GM12873 (cell line): ENCODE results near the gene PCOLCE2.

Experiments used
- CTCF ChIP-seq: IDR thresholded peaks from 2 replicates; pipeline ENCODE4 v1.5.1; 2012; ENCODE audit warnings: low read depth, mild to moderate bottlenecking, moderate library complexity, low read length, control low read depth; ENCODE audit not compliant: insufficient read depth; ENCODE audit errors: missing control alignments

The PCOLCE2 gene

GRCh38 chr3:142889212-142890014 is 530 bp upstream of the PCOLCE2 start:
- TF ChIP-seq CTCF = no peak

DNA sequence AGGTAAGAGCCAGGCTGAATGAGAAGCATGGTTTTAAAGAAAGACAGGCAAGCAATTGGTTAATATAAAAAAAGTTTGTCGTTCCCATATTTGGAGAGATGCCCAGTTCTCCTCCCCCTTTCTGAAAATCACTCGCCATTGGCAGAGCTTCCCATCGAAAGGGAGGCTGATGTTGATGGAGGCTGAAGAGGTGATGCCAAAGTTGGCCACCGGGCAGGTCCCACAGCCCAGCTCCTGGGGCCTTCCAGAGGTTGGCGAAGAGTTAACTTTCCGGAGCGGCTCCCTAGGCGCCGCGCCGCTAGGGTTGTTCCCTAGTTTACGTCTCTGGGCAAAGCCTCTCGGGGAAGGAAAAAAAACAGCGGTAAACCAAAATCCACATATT is 793 bp downstream of the PCOLCE2 start:
- TF ChIP-seq CTCF = no peak

DNA sequence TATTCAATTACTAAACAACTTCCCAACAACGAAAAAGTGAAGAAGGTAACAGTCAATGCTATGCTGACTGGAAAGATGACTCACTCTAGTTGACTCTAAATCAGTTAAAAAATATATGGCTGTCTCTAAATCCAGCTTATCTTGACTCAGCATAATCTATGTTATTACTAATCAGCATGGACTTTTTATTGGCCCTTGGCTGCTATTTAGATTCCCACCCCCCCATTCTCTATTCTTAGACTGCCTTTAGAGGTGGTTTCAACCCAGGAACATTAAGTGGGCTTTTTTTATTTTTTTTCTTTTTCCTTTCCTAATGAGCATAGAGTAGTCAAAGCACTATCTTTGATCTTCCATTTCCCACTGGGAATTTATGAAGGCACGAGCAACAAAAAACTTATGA is 1.9 kb downstream of the PCOLCE2 start:
- TF ChIP-seq CTCF = no peak

GRCh38 chr3:142886021-142886420 is 2.9 kb downstream of the PCOLCE2 start:
- no peak for TF ChIP-seq CTCF

GRCh38 chr3:142884531-142884930 is 4.4 kb downstream of the PCOLCE2 start:
- TF ChIP-seq CTCF = no peak

DNA sequence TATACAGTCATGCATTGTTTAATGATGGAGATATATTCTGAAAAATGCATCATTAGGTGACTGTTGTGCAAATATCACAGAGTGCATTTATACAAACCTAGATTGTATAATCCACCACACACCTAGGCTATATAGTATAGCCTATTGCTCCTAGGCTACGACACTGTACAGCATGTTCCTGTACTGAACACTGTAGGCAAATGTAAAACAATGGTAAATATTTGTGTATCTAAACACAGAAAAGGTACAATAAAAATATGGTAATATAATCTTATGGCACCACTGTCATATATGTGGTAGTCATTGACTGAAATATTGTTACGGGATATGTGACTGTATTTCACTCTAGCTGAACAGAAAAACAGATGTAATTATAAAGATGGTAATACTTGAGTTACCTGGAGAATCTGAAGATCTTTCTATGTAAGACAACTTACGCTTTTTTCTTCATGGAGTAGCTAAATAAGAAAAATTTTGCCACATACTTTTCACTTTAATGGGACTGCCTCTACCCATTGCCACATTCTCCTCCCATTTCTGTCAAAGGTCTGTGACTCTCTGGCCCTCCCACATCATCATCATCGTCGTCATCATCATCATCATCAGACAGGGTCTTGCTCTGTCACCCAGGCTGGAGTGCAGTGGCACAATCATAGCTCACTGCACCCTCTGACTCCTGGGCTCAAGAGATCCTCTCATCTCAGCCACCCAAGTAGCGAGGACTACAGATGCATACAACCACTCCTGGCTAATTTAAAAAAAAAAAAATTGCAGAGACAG is 7.2 kb downstream of the PCOLCE2 start:
- no peak for TF ChIP-seq CTCF

DNA sequence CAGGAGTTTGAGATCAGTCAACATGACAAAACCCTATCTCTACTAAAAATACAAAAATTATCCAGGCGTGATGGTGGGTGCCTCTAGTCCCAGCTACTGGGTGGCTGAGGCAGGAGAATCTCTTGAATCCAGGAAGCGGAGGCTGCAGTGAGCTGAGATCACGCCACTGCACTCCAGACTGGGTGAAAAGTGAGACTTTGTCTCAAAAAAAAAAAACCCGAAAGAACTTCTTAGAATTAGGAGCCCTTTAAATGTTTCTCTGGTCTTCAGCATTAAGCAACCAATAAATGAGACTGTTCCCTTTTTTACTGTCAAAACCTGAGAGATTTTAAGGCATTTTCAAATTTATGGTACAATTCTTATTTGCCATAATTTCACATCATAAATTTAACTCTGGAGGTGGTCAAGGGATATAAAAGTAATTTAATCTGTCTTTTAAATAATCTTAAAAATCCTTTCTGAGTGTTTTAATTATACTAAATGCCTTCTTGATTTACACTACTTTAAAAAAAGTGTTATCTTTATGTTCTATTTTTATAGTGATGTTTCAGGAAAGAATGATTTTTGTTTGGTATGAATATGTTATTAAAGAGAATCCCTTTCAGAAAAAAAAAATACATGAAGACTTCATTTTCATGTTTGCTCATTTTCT is 10.1 kb downstream of the PCOLCE2 start:
- TF ChIP-seq CTCF = no peak
